CD4-positive, alpha-beta T cell treated with Interleukin-4 for 1 hour (primary cell): ENCODE data around the gene SREBF2.
A peak's percentile ranks its signal among the peaks of the same experiment; 100 is the strongest.
"Not testable (repeated sequence)": the region's sequence is repeated elsewhere in the genome, so short reads cannot be mapped to it uniquely, and the experiment has no call there.

Source experiments
- DNase-seq, 2 donors: peaks; one replicate each; pipeline ENCODE4 v3.0.0-alpha.2; 2020 to 2022

The SREBF2 gene

DNA sequence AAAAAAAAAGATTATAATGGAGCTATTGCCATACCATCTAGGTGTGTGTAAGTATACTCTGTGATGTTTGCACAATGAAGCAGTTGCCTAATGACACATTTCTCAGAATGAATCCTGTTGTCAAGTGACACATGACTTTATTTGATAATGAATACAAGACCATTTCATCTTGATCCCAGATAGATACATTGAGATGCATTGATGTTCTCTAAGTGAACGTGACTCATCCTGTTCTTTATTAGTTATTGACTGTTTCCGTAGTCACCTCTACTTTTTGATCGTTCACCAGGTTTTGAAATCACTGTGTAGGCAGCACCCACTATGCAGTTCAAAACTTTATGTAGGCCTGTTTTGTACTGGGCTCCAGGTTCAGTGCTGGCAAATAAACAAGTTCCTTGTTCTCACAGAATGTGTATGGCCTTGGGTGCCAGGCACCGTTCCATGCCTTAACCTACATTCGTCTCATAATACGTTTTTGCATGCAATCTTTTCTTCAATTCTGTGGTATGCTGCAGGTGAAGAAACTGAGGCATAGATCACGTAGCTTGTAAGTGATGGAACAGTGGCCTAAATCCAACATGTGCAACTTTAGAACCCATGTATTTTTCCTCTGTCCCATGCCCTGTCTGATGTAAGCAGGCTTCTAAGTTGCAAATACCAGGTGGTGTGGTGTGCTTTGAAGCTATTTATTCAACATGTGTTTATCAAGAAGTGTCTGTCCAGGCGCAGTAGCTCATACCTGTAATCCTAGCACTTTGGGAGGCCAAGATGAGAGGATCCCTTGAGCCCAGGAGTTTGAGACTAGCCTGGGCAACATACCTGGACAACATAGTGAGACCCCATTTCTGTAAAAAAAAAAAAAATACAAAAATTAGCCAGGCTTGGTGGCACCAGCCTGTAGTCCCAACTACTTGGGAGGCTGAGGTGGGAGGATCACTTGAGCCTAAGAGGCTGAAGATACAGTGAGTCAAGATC is 10.4 kb downstream of the SREBF2 start:
- DNase-seq = peak in 1 of 2 donors; percentile 24

DNA sequence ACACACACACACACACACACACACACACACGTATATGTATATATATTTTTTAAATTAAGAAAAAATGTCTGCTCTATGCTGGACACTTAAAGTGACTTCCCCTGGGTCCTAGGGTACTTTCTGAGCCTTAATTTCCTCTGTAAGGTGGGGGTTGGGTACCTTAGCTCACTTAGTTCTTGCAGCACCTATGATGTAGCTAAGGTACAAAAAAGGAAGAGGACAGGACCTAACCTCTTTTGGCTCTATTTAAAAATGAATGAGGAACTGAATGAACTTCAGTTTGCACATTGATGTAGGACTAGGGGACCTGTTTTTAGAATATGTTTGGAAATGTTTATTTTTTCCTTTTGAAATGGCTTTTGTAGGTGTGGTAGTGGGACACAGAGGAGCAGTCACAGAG is 11.1 kb downstream of the SREBF2 start:
- no peak for DNase-seq

- DNase-seq = no peak
These were observed 11.6 kb downstream of the SREBF2 start for GRCh38 chr22:41844513-41844912.

GRCh38 chr22:41845380-41846267 is 12.7 kb downstream of the SREBF2 start:
- no peak for DNase-seq

DNA sequence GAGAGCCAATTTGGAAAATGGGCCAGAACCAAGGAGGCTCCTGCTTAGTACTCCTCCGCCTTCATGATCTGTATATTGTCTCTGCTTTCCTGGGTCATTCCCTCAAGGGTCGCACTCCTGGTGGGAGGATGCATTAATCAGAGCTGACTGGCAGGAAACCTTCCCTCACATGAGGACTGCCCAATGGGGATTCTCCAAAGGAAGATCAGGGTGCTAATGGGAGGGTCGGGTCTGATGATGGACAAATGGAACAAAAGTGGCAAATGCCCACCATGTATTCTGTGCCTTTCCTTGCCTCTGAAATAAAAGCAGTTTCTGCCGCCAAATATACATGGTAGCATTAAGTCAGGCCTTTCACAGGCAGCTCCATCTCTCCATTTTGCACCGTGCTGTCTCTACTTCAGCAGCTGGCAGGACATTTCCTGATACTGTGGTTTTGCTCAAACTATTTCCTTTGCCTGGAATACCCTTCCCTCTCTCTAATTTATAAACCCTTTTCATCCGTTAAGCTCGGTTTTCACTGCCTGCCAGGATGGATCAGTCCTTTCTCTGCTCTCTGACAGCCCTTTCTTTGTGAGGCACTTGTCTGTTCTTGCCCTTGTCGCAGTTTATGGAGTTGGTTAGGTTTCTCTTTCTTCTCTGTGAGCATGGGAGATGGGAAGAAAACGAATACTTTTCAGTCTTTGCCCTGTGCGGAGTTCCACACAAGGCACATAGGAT is 13.5 kb downstream of the SREBF2 start:
- DNase-seq = no peak

DNA sequence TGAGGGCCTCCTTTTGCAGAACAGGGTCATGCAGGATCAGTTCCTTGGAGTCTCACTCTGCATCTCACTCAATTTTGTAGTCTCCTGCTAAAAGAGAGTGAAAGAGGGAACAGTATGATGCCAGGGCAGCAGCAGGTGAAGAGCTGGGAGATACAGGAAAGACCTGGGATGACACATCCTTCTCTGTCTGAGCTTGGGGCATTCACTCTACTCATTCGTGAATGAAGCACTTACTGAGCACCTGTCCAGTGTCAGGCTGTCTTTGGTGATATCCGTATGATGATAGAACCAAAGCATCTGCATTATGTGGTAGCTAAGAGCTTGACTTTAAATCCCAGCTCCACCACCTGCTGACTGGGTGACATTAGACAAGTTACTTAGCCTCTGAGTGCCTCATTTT is 14.4 kb downstream of the SREBF2 start:
- no peak for DNase-seq

DNA sequence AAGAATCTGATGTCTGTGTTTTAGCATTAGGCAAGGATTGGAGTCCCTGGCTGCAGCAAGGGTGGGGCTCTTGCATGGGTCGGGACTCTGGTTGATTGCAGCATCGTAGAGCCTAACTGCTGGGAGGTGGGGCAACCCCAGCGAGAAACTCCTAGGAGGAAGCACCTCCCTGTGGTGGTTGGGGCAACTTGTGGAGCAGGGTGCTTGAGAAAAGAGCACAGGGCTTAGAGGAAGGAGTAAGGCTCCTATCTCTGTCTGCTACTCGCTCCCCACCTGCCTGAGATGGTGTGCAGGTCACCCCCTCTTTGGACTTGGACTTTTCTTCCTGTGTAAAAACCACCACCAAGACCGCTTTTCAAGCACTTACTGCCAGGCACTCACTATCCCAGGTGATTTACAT is 15.6 kb downstream of the SREBF2 start:
- DNase-seq = peak in 1 of 2 donors; percentile 68

DNA sequence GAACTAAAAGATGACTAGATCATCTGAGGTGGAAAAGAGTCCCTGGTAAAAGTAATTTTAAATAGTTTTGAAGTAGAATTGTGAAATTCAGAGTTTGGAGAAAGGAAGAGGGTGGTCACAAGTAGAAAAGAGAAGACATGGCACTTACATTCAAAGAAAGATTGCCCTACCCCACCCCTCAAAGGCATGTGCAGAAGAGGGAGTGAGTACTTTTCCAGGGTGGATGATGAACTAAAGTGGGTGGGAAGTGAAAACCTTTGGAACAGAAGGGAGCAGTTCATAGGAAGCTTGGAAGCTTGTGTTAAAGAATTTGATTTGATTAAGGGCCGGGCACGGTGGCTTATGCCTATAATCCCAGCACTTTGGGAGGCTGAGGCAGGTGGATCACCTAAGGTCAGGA is 23.6 kb downstream of the SREBF2 start:
- no peak for DNase-seq

DNA sequence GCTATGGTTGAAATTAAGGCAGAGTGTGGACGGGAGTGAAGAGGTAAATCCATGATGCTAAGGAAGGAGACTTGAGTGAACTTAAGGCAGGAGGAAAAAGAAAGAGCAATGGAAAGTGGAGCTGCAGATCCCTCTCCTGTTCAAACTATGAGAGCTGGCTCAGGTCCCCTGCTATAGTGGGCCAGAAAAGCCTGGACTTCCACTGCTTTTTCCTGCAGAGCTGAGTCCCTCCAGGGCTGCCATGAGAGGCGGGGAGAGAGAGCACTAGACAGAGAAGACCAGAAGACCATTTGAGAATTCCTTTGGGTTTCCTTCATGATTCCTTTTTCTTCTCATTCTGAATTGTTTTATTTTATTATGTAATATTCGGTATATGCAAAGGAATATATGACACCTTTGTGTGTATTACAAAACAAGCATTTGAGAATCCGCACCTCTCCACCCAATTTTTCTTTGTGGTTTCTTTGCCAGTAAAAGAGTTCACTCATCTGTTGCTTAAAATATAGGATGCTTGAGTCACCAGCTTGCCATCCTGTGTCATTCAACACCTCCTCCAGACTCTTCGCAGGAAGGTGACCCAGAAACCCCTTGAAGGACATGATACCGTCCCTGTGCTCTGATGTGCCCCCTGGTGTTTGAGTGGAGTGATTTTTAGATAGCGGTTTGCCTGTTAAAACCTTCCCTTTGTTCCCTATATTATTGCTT is 24.4 kb downstream of the SREBF2 start:
- DNase-seq = peak; percentile 81 to 85

GRCh38 chr22:41857860-41858199 is 24.9 kb downstream of the SREBF2 start:
- DNase-seq = no peak

DNA sequence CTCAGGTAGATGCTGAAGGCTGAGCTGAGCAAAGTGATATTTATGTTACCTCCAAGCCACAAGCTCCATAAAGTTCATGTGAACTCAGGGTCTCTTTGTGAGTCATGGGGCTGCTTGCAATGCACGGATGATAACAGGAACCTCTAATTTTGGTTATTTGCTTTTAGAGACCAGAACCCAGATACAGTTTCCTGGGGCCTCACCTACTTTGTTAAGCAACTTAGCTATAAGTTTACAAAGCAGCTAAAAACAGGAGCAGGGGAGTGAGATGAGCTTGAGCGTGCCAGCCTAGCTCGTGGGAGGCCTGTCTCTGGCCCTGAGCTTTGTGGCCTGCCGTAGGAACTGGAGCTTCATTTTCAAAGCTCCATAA is 29.2 kb downstream of the SREBF2 start:
- peak; percentile 59 to 70 for DNase-seq

- DNase-seq = peak; percentile 17 to 28
These were observed 29.8 kb downstream of the SREBF2 start for GRCh38 chr22:41862530-41863266.

DNA sequence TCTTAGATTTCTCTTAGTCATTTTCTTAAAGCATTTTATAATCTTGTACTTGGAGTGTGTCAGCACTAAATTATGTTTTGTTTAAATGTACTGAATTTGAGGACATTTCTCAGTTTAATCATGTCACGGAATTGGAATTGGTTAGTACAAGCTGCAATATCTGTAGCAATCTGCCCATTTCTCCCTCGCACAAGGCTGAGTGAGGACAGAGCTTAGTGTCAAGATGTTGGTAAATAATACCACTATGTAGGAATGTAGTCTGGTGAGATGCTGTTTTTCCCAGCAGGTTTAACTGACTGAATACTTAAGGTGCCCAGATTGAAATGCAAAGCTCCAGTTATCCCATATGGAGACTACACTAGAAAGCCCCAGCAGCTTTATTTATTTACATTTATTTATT is 30.6 kb downstream of the SREBF2 start:
- DNase-seq = no peak

DNA sequence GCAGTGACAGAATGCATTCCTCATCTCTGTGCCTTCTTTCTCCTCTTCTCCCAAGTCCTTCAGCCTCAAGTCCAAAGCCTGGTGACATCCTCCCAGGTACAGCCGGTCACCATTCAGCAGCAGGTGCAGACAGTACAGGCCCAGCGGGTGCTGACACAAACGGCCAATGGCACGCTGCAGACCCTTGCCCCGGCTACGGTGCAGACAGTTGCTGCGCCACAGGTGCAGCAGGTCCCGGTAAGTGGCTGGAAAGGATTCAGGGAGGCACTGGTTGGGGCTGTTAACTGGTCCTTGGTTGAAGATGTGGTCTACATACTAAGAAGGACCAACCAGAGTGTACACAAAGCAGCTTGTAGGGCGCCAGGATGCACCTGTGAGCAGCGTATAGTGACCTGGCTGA is 35.7 kb downstream of the SREBF2 start:
- no peak for DNase-seq

DNA sequence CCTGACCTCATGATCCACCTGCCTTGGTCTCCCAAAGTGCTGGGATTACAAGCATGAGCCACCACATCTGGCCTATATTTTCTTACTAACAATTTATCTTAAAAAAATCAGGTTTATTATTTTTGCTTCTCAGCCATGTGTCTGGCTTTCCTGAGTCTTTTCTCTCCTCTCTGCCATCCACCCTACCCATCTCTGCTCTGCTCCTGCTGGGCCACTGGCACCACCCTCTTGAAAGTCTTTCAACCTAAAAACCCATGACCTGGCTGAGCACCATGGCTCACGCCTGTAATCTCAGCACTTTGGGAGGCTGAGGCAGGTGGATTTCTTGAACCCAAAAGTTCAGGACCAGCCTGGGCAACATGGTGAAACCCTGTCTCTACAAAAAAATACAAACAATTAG is 37.2 kb downstream of the SREBF2 start:
- not testable (repeated sequence) for DNase-seq

DNA sequence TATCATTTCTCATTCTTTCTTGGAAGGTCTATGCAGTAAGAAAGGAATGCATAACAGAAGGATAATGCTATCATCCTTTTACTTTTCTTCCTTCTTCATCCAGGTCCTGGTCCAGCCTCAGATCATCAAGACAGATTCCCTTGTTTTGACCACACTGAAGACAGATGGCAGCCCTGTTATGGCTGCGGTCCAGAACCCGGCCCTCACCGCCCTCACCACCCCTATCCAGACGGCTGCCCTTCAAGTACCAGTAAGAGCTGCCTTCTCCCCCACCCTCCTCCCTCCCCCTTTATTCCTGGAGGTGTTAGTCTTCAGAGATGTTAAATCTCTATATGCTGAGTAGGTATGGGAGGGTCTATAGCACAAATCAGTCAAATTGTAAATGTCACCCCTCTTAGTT is 37.9 kb downstream of the SREBF2 start:
- no peak for DNase-seq

DNA sequence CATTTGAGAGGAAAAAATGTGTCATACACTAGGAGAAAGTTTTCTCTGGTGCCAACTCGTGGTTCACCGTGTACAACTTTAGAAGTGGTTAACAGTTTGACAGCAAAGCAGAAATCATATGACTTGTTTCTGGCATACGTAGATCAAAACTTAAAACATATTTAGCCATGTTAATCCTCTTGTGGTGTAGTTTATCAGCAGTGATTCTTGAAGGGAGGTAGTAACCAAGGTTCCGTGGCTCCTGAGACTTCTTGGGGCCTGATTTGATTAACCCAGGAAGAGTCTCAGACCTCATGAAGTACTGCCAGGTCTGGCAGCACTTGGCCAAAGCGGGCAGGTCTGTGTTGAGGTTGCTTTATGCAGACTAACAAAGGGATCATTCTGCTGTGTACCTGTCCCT is 40.5 kb downstream of the SREBF2 start:
- peak in 1 of 2 donors; percentile 57 for DNase-seq

GRCh38 chr22:41874090-41874489 is 41.2 kb downstream of the SREBF2 start:
- DNase-seq = no peak

DNA sequence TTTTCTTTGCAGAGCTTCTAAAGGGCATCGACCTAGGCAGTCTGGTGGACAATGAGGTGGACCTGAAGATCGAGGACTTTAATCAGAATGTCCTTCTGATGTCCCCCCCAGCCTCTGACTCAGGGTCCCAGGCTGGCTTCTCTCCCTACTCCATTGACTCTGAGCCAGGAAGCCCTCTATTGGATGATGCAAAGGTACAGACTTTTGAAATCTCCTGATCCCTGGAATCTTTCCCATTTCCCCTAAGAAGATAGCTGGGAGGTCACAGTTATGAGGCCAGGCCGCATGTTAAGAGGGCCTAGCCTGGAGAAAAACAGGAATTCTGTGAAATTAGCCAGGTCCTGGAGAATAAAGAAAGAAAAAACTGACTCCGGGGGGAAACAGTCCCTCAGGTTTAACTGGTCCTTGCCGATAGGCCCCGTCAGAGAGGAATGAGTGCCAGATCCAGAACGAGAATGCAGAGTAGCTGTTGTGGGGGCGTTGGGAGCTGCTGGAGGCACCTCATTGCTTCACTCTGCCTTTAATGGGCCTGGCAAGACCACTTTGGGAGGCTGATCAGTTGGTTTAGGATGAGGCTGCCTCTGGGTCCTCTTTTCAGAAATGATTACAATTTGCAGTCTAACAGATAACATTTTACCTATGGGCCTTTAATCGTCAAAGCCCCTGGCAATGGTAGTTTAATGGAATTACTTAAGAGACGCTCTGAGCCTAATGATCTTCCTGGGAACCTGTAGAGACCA is 42.8 kb downstream of the SREBF2 start:
- no peak for DNase-seq

- no peak for DNase-seq
These were observed 43.4 kb downstream of the SREBF2 start for GRCh38 chr22:41876275-41876674.

DNA sequence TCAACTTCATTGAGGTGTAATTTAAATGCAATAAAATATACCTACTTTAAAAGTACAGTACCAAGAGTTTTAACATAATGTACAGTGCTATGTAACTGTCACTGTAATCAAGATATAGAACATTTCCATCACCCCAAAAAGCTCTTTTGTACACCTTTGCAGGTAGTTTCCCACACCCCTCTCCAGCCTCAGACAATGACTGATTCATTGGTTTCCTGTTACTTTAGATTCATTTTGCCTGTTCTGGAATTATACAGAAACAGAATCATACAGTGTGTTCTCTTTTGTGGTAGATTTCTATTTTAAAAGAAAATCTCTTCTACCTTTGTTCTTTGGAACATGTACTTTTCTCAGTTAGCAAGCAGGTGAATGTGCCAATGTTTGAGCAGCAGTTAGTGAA is 43.8 kb downstream of the SREBF2 start:
- DNase-seq = no peak
